Cerebellar nuclear complex (tissue), 1 donor: ENCODE results near the gene C1orf105.
A peak's percentile ranks its signal among the peaks of the same experiment; 100 is the strongest.
"Not testable (repeated sequence)": the region's sequence is repeated elsewhere in the genome, so short reads cannot be mapped to it uniquely, and the experiment has no call there.

Experiments
- DNase-seq, 2 experiments: peaks; one replicate each; lab custom pipeline; 2025; lab: John Stamatoyannopoulos, UW

Gene C1orf105

DNA sequence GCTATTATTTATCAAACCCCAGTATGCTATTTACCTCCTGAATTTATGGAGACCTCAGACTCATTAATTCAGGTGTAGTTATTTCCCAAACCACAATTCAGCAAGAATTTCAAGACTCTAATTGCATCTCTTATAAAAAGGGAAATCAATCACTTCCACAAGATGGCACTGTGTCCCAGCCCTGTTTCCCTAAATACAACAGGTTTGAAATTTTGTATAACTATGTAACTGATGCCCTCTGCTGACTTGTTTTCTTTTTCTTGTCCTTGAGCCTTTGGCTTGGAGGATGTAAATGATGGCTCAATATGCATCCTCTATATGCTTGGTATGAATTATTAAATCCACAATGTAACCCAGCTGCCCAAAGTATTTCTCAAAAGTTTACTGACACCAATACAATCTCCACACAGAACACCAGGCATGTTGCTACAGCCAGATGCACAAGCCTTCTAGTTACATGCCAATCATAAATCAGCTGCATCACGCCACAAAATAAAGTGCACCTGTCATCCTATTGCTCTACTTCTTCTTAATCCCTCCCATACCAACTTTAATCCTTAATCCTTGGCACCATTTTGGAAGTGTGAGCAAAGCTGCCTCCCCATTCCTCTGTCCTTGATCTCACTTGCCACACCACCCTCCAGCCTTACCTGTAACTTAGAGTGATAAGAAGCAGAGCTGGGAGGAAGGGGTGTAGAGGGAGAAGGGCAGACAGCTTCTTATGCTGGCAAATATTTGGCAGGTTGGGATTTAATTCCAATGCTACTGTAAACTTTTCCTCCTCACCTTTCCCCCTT is 9.0 kb downstream of the C1orf105 start:
- DNase-seq = no peak

DNA sequence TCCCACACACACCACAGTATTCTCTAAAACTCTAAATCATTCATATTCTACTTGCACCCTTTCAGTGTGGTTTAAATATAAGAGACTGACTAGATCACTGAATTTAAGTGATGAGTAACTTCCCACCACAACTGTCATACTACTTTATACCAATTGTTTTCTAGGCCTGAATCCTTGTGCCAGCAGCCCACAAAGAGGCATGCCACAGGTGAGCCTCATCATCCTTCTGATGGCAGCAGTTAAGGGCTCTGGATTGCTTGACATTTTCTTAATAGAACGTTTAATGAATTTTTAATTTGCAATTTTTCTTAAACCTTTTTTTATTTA is 9.6 kb downstream of the C1orf105 start:
- DNase-seq = no peak

DNA sequence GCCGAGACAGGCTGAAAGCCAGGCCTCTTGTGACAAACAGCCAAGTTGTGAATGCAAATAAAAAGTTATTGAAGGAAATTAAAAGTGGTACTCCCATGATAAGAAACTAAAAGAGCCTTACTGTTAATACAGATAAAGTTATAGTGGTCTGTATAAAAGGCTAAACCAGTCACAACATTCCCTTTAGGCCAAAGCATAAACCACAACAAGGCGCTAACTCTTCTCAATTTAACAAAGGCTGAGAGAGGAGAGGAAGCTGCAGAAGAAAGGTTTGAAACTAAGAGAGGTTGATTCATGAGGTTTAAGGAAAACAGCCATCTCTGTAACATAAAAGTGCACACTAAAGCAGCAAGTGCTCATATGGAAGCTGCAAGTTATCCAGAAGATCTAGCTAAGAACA is 10.7 kb downstream of the C1orf105 start:
- no peak for DNase-seq

DNA sequence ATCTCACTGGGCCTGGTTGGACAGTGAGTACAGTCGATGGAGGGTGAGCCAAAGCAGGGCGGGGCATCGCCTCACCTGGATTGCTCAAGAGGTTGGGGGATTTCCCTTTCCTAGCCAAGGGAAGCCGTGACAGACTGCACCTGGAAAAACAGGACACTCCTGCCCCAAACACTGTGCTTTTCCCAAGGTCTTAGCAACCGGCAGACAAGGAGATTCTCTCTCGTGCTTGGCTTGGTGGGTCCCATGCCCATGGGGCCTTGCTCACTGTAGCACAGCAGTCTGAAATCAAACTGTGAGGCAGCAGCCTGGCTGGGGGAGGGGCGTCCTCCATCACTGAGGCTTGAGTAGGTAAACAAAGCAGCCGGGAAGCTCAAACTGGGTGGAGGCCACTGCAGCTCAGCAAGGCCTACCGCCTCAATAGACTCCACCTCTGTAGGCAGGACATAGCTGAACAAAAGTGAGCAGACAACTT is 11.3 kb downstream of the C1orf105 start:
- DNase-seq = no peak

DNA sequence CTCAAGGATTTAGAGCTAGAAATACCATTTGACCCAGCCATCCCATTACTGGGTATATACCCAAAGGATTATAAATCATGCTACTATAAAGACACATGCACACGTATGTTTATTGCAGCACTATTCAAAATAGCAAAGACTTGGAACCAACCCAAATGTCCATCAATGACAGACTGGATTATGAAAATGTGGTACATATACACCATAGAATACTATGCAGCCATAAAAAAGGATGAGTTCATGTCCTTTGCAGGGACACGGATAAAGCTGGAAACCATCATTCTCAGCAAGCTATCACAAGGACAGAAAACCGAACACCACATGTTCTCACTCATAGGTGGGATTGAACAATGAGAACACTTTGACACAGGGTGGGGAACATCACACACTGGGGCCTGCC is 16.7 kb downstream of the C1orf105 start:
- DNase-seq = not testable (repeated sequence)

DNA sequence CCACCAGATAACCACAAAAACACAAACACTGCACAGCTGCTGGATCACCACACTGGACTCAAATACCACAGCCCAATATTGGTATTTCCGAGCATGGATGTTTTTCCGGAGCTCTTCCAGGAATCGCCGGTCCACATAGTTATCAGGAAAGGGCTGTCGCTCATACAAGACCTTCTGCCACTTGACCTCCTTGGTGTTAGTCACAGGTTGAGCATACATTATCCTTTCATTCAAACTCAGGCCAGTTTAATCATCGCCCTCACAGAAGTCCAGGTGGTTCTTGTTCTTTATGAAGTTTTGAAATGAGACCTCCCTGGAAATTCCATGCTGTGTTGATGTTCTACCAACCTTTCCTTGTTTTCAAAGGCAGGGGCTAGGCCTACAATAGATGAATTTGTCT is 21.9 kb downstream of the C1orf105 start:
- DNase-seq = no peak

DNA sequence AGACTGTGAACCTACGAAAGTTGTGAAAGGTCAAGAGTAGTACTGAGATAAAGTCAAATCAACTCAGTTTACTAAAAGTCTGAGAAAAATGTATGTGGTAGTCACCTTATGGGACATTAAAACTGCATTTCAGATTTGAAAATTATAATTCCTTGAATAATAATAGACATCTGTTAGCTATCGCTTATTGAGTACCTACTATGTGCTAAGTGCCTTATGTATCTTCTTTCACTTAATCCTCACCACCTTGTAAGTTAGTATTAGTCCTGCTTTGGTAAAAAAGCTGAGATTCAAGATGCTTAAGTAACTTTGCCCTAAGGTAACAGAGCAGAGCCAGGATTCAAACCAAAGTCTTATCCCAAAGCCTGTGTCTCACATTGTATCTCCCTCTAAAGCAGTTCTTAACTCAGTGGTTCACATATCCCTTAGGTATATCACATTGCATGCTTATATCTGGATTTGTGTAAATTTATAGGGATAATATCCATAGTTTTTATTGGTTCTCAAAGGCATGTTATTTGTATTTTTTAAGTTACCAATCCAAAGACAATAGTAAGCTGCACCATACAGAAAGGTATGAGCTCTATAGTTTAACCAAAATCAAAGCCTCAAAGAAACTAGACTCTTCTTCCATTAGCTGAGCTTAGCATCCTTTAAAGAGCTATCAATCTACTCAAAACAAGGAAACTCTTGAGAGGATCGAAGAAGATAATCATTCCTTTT is 22.5 kb downstream of the C1orf105 start:
- DNase-seq = no peak

DNA sequence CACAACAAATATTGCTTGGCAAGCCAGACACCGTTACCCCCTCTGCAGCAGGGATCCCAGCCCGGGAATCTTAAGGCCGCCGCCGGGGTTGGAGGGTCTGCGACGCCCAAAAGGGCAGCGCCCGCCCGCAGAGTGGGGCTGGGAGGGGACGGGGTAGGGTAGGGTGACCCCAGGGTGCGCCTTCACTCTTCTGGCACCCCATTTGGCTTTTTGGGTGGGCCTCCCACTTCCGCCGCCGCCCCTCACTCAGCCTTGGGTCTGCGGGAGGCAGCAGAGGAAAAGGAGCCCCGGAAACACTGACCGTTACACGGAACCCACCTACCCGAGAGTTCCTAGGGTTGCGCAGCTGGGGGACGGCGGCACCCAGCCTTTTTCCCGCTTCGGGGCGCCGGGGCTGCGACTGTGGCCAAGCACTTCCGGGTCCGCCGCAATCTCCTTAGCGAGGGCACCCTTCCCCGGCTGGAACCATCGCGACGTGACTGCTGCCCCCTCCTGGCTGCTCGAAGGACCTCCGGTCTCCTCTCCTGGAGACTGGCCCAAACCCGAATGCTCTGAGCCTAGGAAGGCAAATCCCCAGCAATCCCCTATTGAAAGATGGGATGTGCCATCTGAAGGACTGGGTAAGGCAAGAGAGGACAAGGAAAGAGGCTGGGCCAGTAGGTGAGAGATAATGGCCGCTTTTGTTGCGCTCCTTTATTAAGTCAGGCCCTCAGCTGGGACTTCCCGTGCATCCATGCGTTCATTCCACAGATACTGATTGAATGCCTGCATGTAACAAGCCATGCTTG is 23.4 kb downstream of the C1orf105 start, which contains the start of gene PIGC:
Gene PIGC, minus strand, starts transcription at position 404 of the 788 bp plus-strand sequence. CDS start 1,447 bp downstream, outside the sequence.
- DNase-seq = peak in 1 of 2 experiments; percentile 30

DNA sequence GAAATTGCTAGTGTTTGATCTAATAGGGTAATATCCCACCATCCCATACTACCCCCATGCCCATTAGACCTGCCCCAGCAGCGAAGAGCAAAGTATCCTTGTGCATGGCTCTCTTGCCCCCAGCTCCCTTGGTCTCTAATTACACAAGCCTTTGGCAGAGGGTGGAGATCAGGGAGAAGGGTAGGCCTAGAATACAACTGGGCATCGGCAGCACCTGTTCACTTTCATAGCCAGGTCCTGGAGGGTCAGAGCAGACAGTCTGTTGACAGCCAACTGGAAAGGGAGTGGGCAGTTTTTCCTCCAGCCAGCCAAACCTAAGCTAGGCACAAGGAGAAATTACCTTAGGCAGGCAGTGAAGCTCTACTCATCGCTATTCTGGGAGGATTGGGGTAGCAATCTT is 26.1 kb downstream of the C1orf105 start:
- DNase-seq = no peak

DNA sequence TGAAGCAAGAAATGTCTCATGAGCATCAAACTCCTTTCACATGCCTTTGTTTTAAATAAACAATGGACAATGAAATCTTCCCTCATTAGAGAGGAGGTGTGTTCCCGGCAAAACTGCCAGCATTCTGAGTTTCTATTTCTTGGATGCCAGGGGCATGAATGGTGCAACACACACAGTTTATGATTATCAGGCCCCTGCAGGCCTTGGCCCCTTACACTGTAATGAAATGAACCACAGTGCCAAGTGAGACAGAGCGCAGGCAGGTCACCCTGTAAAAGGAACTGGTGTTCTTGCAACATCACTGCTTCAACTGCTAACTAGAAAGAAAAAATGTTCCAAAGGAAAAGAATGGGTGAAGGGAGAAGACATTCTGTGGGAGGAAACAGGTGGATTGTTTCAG is 27.2 kb downstream of the C1orf105 start:
- no peak for DNase-seq

DNA sequence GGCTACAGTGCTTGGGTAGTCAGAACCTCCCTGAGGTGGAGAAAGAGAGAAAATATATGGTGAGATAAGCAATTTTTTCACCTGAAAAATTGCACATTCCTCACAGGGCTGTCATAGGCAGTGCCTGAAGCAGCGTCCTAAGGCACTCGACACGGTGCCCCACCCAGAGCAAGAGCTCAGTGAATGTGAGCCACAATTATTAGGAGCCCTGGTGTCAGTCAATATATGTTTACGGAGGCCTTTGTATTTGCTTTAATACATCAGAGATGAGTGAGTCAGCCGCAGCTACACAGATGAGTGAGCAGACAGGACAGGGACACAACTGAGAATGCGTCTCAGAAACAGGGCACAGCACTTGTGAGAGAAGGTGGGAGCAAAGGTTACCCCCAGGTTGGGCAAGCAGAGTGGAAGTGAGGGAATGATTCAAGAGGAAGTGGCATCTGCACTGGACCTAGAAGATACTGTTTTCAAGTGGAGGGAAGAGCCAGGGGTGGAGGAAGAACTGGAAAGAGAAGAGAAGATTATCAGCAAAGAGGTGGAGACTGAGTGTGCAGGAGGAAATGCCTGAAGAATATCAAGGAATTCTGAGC is 28.6 kb downstream of the C1orf105 start:
- DNase-seq = no peak

DNA sequence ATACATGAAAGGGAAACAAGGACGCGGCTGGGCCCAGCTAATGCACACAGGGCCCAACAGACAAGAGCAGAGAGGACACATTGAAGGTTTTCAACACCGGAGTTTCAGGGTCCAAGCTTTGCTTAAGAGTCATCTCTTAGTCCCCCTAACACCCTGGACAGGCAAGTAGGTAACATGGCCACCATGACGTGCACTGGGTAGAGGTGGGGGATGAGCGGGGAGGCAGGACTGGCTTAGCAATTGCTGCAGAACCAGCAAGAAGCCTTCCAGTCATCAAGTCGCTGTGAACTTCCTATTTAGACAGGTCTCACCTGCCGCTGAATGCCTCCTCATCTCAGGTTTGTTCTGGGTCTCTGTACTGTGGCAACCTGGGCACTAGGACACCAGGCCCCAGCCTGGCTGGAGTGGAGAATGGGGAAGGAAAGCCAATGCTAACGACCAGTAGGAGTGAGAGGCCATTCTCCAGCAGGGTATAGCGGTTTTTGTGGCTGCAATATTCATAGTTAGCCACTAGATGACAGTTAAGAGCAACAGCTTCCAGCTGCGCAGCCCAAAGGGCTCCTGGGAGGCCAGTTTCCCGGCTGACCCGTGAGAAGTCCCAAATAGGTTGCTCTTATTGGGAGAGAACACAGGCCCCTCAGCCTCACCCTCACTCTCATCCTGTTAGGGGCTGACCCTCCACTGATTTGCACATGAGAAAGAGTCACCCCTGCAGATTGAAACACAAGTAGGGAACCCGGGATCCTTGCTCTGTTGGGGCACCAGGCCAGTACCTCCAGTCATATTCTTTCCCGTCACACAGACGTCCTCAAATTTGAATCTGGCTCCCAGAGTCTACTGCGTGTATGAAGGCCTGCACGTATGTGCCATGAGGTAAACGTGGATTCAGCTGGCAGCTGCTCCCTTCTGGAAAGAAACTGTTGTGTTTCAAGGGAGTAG is 29.4 kb downstream of the C1orf105 start:
- DNase-seq = no peak

DNA sequence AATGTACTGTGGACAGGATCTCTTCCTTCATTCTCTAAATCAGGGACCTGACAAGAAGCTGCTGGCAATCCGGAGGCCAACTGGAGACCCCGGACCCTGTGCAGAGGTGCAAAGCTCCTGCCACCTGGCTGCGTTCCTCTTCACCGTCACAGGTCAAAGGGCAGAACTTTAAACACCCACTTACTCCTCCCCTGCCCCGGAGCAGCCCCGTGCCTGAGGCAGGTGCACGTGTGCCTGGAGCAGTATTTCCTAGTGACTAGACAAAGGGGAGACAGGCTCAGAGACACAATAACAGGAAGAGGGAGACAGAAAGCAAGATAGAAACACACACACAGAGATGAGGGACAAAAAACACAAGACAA is 30.0 kb downstream of the C1orf105 start:
- DNase-seq = no peak

DNA sequence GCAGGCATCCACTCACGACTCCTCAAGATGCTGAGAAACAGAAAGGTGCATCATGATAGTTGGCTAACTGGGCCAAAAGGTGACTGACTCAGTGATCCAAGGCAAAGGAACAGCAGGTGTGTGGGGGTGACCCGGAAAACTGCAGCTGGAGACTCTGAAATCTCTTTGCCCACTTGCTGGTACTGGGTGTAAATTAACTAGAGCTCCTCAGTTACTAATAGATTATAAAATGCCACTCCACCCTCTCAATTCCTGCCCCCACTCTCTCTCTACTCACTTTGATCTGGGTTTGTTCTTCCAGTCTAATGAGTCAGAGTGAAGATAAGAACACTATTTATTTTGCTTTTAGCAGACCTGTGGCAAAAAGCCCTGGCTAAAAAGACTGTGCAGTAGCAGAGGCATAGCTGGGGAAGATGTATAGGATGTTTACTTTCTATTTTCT is 30.5 kb downstream of the C1orf105 start:
- DNase-seq = no peak

DNA sequence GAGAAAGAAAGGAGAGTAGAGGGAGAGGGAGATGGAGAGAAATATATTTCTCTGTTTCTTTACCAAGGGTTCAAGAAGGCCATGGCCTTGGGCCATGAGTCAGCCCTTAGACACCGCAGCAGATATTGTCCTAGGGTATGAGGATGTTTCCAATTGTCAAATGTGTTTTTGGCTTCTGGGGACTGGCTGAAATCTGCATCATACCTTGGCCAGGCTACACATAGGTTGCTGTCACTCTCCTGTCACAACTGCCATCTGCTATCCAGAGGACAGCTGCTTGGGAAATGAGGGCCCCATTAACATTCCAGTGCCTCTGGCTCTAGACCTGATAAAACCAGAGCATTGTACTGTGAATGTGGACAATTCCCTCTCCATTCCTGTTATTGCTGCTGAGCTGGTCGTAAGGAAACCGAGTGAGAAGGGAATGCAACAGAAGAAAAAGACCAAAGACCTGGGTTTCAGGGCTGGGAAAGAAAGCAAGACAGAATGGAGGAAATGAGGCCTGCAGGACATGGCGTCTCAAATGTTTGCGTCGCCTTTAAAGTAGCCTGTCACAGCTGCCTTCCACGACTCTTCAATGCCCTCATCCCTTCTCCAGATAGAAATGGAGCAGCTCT is 32.2 kb downstream of the C1orf105 start:
- DNase-seq = no peak

DNA sequence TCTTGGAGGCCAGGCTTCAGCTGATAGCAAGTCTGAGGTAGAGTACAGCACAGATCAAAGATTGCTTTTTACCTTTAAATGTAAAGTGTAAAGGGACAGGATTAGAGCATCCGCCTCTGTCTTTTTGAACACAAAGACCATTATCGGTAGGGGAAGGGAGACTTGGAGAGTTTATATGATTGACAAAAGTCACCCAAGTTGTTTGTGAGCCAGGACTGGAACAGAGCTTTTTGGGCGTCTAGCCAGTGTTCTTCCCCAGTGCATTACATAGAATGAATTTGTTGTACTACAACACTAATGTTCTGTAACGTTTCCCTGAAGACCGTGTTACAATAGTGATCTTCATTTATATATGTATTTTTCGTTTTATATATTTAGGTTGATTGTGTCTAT is 32.7 kb downstream of the C1orf105 start:
- DNase-seq = no peak

DNA sequence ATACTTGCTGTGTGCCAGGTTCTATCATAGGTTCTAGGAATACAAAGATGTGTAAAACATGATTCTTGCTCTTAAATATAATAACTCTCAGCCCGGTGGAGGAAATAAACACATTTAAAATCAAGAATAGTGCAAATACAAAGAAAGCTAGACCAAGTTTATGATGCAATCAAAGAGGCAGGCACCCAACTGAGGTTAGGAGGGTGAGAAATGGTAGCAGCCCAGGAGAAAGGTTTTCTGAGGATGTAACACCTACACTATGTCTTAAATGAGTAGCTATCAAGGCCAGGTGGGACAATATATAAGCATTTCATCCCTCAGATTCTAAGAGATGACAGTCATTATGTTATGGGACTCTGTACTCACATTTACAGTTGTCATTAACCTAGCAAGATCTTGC is 33.1 kb downstream of the C1orf105 start:
- DNase-seq = no peak

DNA sequence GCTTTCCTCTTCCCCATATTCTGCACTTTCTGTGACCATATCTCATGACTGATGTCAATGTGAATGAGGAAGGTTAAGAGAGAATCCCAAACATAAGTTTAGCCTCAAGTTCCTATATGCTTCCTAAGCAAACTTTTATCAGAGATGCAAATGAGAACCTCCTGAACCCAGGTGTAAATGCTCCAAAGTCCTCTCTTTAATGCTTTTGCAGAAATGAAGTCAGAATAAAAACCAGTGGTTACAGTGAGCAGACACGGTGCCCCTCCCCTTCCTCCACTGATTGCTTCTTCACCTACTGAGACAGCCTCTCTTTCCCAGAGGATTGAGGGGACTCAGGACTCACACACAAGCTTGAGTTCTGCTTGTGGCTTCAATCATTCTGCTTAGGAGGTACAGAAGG is 35.0 kb downstream of the C1orf105 start:
- no peak for DNase-seq

DNA sequence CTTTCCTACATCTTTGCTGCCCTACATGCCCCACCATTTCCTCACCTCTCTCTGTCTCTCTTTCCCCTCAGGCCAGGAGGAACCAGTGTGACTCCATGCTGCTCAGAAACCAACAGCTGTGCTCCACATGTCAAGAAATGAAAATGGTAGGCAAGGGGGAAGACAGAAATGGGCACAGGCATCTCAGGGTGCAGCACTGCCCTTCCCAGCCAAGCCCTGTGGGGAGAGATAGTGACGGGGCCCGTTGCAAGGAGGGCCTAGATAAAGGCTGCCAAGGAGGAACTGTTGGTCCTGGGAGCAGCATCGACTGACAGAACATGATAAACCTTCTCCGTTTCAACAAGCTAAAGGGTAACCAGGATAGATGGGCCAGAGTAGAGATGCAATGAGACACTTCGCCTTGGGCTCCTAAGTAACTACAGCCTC is 35.9 kb downstream of the C1orf105 start:
- DNase-seq = no peak

DNA sequence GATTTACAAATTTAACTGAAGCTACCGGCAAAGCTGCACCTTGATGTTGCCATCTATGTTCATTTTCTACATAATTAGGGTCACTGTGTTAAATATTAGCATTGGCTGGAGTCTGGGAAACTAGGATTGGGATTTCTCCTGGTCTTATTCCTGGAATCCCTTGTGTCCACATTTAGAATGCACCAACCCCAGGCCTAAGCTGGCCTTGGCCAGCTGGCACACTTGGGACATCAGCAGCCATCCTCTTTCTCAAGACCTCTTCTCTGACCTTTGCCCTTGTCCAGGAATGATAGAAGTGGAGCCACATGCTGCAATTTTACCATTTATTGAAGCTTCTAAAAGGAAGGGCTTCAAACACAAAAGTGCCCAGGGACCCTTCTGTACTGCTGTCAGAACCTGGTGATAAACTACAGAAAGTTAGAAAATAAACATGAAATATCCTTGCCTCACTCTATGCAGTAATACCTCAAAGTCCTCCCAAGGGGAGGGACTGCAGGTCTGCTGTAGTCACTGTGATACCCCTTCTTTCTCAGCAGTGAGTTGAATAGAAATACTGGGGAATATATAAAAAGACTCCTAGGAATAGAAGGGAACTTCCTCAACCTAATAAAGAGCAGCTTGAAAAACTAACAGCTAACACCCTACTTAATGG is 37.1 kb downstream of the C1orf105 start:
- DNase-seq = no peak
